Suprapubic skin (tissue), 4 donors: ENCODE results near the gene C5orf22.

Experiments used
- EP300 ChIP-seq: sonication (generic); formaldehyde crosslinking; IDR thresholded peaks from one replicate; pipeline ENCODE4 v1.6.1; 2017; ENCODE audit warnings: antibody characterized with exemption
- POLR2A ChIP-seq, 2 donors: fragments of 450-650 bp; IDR thresholded peaks; one replicate each; pipeline ENCODE4 v1.6.1; 2017; ENCODE audit warnings: antibody characterized with exemption in 2 of 2, mild to moderate bottlenecking in 2 of 2, moderate library complexity in 2 of 2
- POLR2AphosphoS5 ChIP-seq, 3 donors: sonication (generic); formaldehyde crosslinking; IDR thresholded peaks; one replicate each; pipeline ENCODE4 v1.6.1; 2017; ENCODE audit warnings: antibody characterized with exemption in 3 of 3
- TF ChIP-seq, protein P1 (sequence below), 2 donors: fragments of 200-600 bp in 1 of 2; fragments of 450-650 bp in 1 of 2; sonication (generic) in 1 of 2; IDR thresholded peaks; one replicate each; pipeline ENCODE4 v1.5.1; 2016 to 2019; ENCODE audit warnings: antibody characterized with exemption in 2 of 2, mild to moderate bottlenecking in 1 of 2, moderate library complexity in 1 of 2

GRCh38 chr5:31496891-31497290, 35.2 kb upstream of the C5orf22 start:
- TF ChIP-seq POLR2A (IDR thresholded peaks at IDR 0.05) (no peak), POLR2AphosphoS5 (IDR thresholded peaks at IDR 0.05) (no peak), EP300 (no peak)
- TF ChIP-seq, protein P1, sequence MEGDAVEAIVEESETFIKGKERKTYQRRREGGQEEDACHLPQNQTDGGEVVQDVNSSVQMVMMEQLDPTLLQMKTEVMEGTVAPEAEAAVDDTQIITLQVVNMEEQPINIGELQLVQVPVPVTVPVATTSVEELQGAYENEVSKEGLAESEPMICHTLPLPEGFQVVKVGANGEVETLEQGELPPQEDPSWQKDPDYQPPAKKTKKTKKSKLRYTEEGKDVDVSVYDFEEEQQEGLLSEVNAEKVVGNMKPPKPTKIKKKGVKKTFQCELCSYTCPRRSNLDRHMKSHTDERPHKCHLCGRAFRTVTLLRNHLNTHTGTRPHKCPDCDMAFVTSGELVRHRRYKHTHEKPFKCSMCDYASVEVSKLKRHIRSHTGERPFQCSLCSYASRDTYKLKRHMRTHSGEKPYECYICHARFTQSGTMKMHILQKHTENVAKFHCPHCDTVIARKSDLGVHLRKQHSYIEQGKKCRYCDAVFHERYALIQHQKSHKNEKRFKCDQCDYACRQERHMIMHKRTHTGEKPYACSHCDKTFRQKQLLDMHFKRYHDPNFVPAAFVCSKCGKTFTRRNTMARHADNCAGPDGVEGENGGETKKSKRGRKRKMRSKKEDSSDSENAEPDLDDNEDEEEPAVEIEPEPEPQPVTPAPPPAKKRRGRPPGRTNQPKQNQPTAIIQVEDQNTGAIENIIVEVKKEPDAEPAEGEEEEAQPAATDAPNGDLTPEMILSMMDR (IDR thresholded peaks at IDR 0.05), result no peak
